ENCODE results near the gene RCAN3.
A peak's percentile ranks its signal among the peaks of the same experiment; 100 is the strongest.

The RCAN3 gene

GRCh38 chr1:24503059-24503751, 569 bp downstream of the RCAN3 start:
- no peak for TF ChIP-seq CTCF (IDR thresholded peaks at IDR 0.05; ENCODE audit: low read length)
- TF ChIP-seq EZH2phosphoT487 (IDR thresholded peaks at IDR 0.05; ENCODE audit: low read length), result no peak
- TF ChIP-seq EZH2 (optimal IDR thresholded peaks at IDR 0.05; ENCODE audit: low read depth, low read length), result no peak
- Histone ChIP-seq H3K9me3 (replicated peaks; ENCODE audit: insufficient read depth, low read length) (no peaks in the 10 kb centered on the region), H3K27ac (ENCODE audit: low read length) (no peak overlapping the region), H3K4me1 (ENCODE audit: low read length) (peaks cover 16% of the 10 kb centered on the region), H4K20me1 (ENCODE audit: insufficient read depth, low read length) (no peaks in the 10 kb centered on the region), H3K9me2 (replicated peaks; ENCODE audit: insufficient read depth, low read length) (no peaks in the 10 kb centered on the region), H3K9ac (ENCODE audit: low read length) (peak overlapping the region; percentile 63; the same call in 1 of the 2 replicates), H3F3A (ENCODE audit: insufficient read depth, low read length) (peaks cover 19% of the 10 kb centered on the region), H3K4me3 (ENCODE audit: low read length) (peak overlapping the region; percentile 76), H3K79me2 (ENCODE audit: low read length) (no peaks in the 10 kb centered on the region), H3K27me3 (replicated peaks; ENCODE audit: insufficient read depth, low read length) (no peaks in the 10 kb centered on the region), H3K36me3 (replicated peaks; ENCODE audit: insufficient read depth, low read length) (no peaks in the 10 kb centered on the region), H3K4me2 (ENCODE audit: low read depth, low read length) (peak overlapping the region; percentile 91), H2AFZ (ENCODE audit: low read length) (peak overlapping the region; percentile 87)
- peak; percentile 17 for DNase-seq

GRCh38 chr1:24503870-24504523, 1.4 kb downstream of the RCAN3 start:
- Histone ChIP-seq H3K4me2 (ENCODE audit: low read depth, low read length) (peak overlapping the region; percentile 91), H3F3A (ENCODE audit: insufficient read depth, low read length) (peaks cover 19% of the 10 kb centered on the region), H3K9me2 (replicated peaks; ENCODE audit: insufficient read depth, low read length) (no peaks in the 10 kb centered on the region), H2AFZ (ENCODE audit: low read length) (no peak overlapping the region), H3K79me2 (ENCODE audit: low read length) (no peaks in the 10 kb centered on the region), H3K9me3 (replicated peaks; ENCODE audit: insufficient read depth, low read length) (no peaks in the 10 kb centered on the region), H3K9ac (ENCODE audit: low read length) (peak overlapping the region; percentile 63; the same call in 1 of the 2 replicates), H3K4me3 (ENCODE audit: low read length) (peak overlapping the region; percentile 76), H3K4me1 (ENCODE audit: low read length) (peaks cover 16% of the 10 kb centered on the region), H3K36me3 (replicated peaks; ENCODE audit: insufficient read depth, low read length) (no peaks in the 10 kb centered on the region), H4K20me1 (ENCODE audit: insufficient read depth, low read length) (no peaks in the 10 kb centered on the region), H3K27me3 (replicated peaks; ENCODE audit: insufficient read depth, low read length) (no peaks in the 10 kb centered on the region), H3K27ac (ENCODE audit: low read length) (no peak overlapping the region)
- DNase-seq, result no peak
- TF ChIP-seq EZH2phosphoT487 (IDR thresholded peaks at IDR 0.05; ENCODE audit: low read length), result no peak
- TF ChIP-seq EZH2 (optimal IDR thresholded peaks at IDR 0.05; ENCODE audit: low read depth, low read length), result no peak
- TF ChIP-seq CTCF (IDR thresholded peaks at IDR 0.05; ENCODE audit: low read length), result no peak

- H3K27ac ChIP-seq (ENCODE audit: low read length), result no peak overlapping the region
- H2AFZ ChIP-seq (ENCODE audit: low read length), result no peak overlapping the region
- no peak for TF ChIP-seq EZH2phosphoT487 (IDR thresholded peaks at IDR 0.05; ENCODE audit: low read length)
- TF ChIP-seq CTCF (IDR thresholded peaks at IDR 0.05; ENCODE audit: low read length), result no peak
- no peak for TF ChIP-seq EZH2 (optimal IDR thresholded peaks at IDR 0.05; ENCODE audit: low read depth, low read length)
- H3K4me3 ChIP-seq (ENCODE audit: low read length), result no peak overlapping the region
- DNase-seq, result no peak
- H3K9me3 ChIP-seq (replicated peaks; ENCODE audit: insufficient read depth, low read length), result no peaks in the 10 kb centered on the region
- no peak overlapping the region for H3K4me2 ChIP-seq (ENCODE audit: low read depth, low read length)
- H3K4me1 ChIP-seq (ENCODE audit: low read length), result peaks cover 16% of the 10 kb centered on the region
- H3K36me3 ChIP-seq (replicated peaks; ENCODE audit: insufficient read depth, low read length), result no peaks in the 10 kb centered on the region
- H3K27me3 ChIP-seq (replicated peaks; ENCODE audit: insufficient read depth, low read length), result no peaks in the 10 kb centered on the region
- no peaks in the 10 kb centered on the region for H4K20me1 ChIP-seq (ENCODE audit: insufficient read depth, low read length)
- H3F3A ChIP-seq (ENCODE audit: insufficient read depth, low read length), result peaks cover 19% of the 10 kb centered on the region
- no peaks in the 10 kb centered on the region for H3K79me2 ChIP-seq (ENCODE audit: low read length)
- H3K9ac ChIP-seq (ENCODE audit: low read length), result no peak overlapping the region
- no peaks in the 10 kb centered on the region for H3K9me2 ChIP-seq (replicated peaks; ENCODE audit: insufficient read depth, low read length)
These were observed 1.9 kb downstream of the RCAN3 start for GRCh38 chr1:24504560-24504959.

All from MM.1S (cell line).